Esophagus (tissue), 2 donors: ENCODE results near the gene SPACA7. TPM values are rescaled to one million over a fixed set of nuclear protein-coding genes. Genes with fewer than 3 reads are reported as not detected.

Source experiments
- H3K27ac ChIP-seq, 2 donors: one replicate each; pipeline ENCODE4 v1.5.1; 2013; ENCODE audit warnings: low read depth in 2 of 2, mild to moderate bottlenecking in 2 of 2, inconsistent platforms in 1 of 2, low read length in 1 of 2, moderate library complexity in 1 of 2
- H3K27me3 ChIP-seq, 2 donors: one replicate each; pipeline ENCODE4 v1.6.1; 2013; ENCODE audit warnings: low read length in 2 of 2, control low read depth in 1 of 2, mild to moderate bottlenecking in 1 of 2; ENCODE audit not compliant: insufficient read depth in 2 of 2, control insufficient read depth in 1 of 2
- H3K36me3 ChIP-seq, 2 donors: one replicate each; pipeline ENCODE4 v1.6.1; 2013; ENCODE audit warnings: low read length in 1 of 2; ENCODE audit not compliant: control insufficient read depth in 2 of 2, insufficient read depth in 2 of 2
- H3K4me1 ChIP-seq, 2 donors: one replicate each; pipeline ENCODE4 v1.6.1; 2013; ENCODE audit warnings: low read length in 1 of 2; ENCODE audit not compliant: control insufficient read depth in 2 of 2, insufficient read depth in 2 of 2
- H3K4me3 ChIP-seq, 2 donors: one replicate each; pipeline ENCODE4 v1.5.1; 2013; ENCODE audit warnings: low read length in 2 of 2, mild to moderate bottlenecking in 2 of 2, low read depth in 1 of 2, moderate library complexity in 1 of 2
- H3K9me3 ChIP-seq, 2 donors: one replicate each; pipeline ENCODE4 v1.6.1; 2013; ENCODE audit warnings: mild to moderate bottlenecking in 2 of 2, low read depth in 1 of 2, low read length in 1 of 2, moderate library complexity in 1 of 2; ENCODE audit not compliant: control insufficient read depth in 2 of 2, insufficient read depth in 1 of 2
- WGBS, 2 donors: extraction: QIAGEN DNeasy Blood & Tissue Kit; methylation state at CpG; one replicate each; pipeline ENCODE4 v1.1.7; 2013; 5-methylcytosine and 5-hydroxymethylcytosine counted together
- polyA plus RNA-seq, 2 donors: library from polyadenylated mRNA; stranded (reverse); fragments of 200-250 nt; gene quantifications; one replicate each; pipeline ENCODE4 v1.2.3, GENCODE V29; 2013
- donor health status: healthy with polysubstance abuse.
- donor health status: Bipolar disorder and iron deficiency.

Gene SPACA7
- polyA plus RNA-seq, 2 donors = not detected

GRCh38 chr13:112467236-112467635 is 91.1 kb downstream of the SPACA7 start:
- 88 to 90% methylated on average over 19 of the region's 19 CpGs for WGBS, 2 donors
- peaks cover 6 to 7% of the 10 kb centered on the region in 2 donors for H3K9me3 ChIP-seq

DNA sequence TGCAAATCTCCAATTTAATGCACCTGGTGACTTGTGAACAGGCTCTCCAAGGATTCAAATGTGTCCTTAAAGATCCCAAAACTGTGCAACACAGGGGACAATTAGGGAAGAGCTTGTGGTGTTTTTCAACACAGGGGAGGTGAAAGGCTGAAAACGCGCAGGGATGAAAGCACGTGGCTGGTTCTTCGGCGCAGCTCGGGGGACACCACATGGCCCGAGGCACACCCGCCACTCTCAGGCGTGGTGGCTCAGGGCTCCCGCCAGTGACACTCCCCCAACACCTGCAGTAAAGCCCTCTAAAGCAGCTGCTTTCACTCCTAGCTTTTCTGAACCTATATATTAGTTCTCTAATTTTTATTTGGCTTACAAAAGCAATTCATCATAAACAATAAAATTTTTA is 91.9 kb downstream of the SPACA7 start:
- Histone ChIP-seq H3K36me3 (no peaks in the 10 kb centered on the region), H3K4me3 (no peak overlapping the region), H3K4me1 (peaks cover 0 to 6% of the 10 kb centered on the region in 2 donors), H3K27me3 (no peaks in the 10 kb centered on the region), H3K9me3 (peaks cover 6 to 7% of the 10 kb centered on the region in 2 donors), H3K27ac (no peak overlapping the region)
- WGBS, 2 donors = 85 to 90% methylated on average over 10 of the region's 10 CpGs

More at GRCh38 chr13:112467236-112467635, 91.1 kb downstream of the SPACA7 start:
- Histone ChIP-seq H3K36me3 (no peaks in the 10 kb centered on the region), H3K4me3 (no peak overlapping the region), H3K27me3 (no peaks in the 10 kb centered on the region), H3K4me1 (peaks cover 0 to 6% of the 10 kb centered on the region in 2 donors), H3K27ac (no peak overlapping the region)

GRCh38 chr13:112469071-112469745 is 93.1 kb downstream of the SPACA7 start:
- no peak overlapping the region for H3K4me3 ChIP-seq
- WGBS, 2 donors = 75 to 77% methylated on average over 14 of the region's 14 CpGs
- H3K27ac ChIP-seq = no peak overlapping the region
- H3K4me1 ChIP-seq = peaks cover 0 to 6% of the 10 kb centered on the region in 2 donors
- H3K27me3 ChIP-seq = no peaks in the 10 kb centered on the region
- peaks cover 6 to 7% of the 10 kb centered on the region in 2 donors for H3K9me3 ChIP-seq
- H3K36me3 ChIP-seq = no peaks in the 10 kb centered on the region

- Histone ChIP-seq H3K4me1 (peaks cover 0 to 6% of the 10 kb centered on the region in 2 donors), H3K4me3 (no peak overlapping the region), H3K27me3 (no peaks in the 10 kb centered on the region), H3K27ac (no peak overlapping the region), H3K9me3 (peaks cover 0 to 7% of the 10 kb centered on the region in 2 donors), H3K36me3 (no peaks in the 10 kb centered on the region)
- WGBS, 2 donors = 93% methylated on average over 5 of the region's 5 CpGs
Measured at GRCh38 chr13:112473818-112474217, 97.7 kb downstream of the SPACA7 start.

GRCh38 chr13:112474869-112475268 is 98.7 kb downstream of the SPACA7 start:
- H3K27ac ChIP-seq = no peak overlapping the region
- peaks cover 0 to 3% of the 10 kb centered on the region in 2 donors for H3K9me3 ChIP-seq
- no peaks in the 10 kb centered on the region for H3K36me3 ChIP-seq
- WGBS, 2 donors = 85 to 89% methylated on average over 8 of the region's 8 CpGs
- H3K4me1 ChIP-seq = peaks cover 0 to under 1% of the 10 kb centered on the region in 2 donors
- H3K27me3 ChIP-seq = no peaks in the 10 kb centered on the region
- H3K4me3 ChIP-seq = no peak overlapping the region

GRCh38 chr13:112475889-112476288 is 99.7 kb downstream of the SPACA7 start:
- Histone ChIP-seq H3K9me3 (peaks cover 0 to 3% of the 10 kb centered on the region in 2 donors), H3K27me3 (no peaks in the 10 kb centered on the region)

GRCh38 chr13:112477070-112477619 is 101.0 kb downstream of the SPACA7 start:
- H3K4me3 ChIP-seq = no peak overlapping the region
- no peaks in the 10 kb centered on the region for H3K36me3 ChIP-seq
- 87% methylated on average over 9 of the region's 9 CpGs for WGBS, 2 donors
- no peaks in the 10 kb centered on the region for H3K4me1 ChIP-seq
- no peak overlapping the region for H3K27ac ChIP-seq
- H3K9me3 ChIP-seq = no peaks in the 10 kb centered on the region
- no peaks in the 10 kb centered on the region for H3K27me3 ChIP-seq

More at GRCh38 chr13:112475889-112476288, 99.7 kb downstream of the SPACA7 start:
- Histone ChIP-seq H3K27ac (no peak overlapping the region), H3K4me1 (no peaks in the 10 kb centered on the region), H3K36me3 (no peaks in the 10 kb centered on the region), H3K4me3 (no peak overlapping the region)
- 92 to 100% methylated on average over 1 of the region's 1 CpG for WGBS, 2 donors

DNA sequence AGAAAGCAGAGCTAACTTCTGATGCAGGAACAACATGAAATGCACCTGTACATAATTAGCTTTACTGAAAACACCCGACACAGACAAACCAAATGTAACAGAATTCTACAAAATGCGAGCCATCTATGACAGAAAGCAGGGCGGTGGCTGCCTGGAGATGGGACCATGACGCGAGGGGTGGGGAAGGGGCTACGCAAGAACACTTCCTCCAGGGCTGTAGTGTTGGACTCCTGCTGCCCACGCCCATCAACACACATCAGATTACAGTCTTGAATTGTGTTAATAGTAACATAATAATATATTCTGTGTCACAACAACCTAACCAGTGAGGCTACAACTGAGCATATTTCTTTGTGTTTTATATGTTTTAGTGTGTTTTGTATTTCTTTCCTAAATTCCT is 103.2 kb downstream of the SPACA7 start:
- H3K4me3 ChIP-seq = no peak overlapping the region
- no peaks in the 10 kb centered on the region for H3K27me3 ChIP-seq
- H3K9me3 ChIP-seq = no peaks in the 10 kb centered on the region
- H3K36me3 ChIP-seq = no peaks in the 10 kb centered on the region
- no peaks in the 10 kb centered on the region for H3K4me1 ChIP-seq
- WGBS, 2 donors = 89 to 91% methylated on average over 7 of the region's 7 CpGs
- no peak overlapping the region for H3K27ac ChIP-seq

GRCh38 chr13:112481458-112481857 is 105.3 kb downstream of the SPACA7 start:
- Histone ChIP-seq H3K4me3 (no peak overlapping the region), H3K27ac (no peak overlapping the region), H3K27me3 (no peaks in the 10 kb centered on the region), H3K36me3 (peaks cover 0 to 3% of the 10 kb centered on the region in 2 donors), H3K4me1 (no peaks in the 10 kb centered on the region), H3K9me3 (no peaks in the 10 kb centered on the region)

DNA sequence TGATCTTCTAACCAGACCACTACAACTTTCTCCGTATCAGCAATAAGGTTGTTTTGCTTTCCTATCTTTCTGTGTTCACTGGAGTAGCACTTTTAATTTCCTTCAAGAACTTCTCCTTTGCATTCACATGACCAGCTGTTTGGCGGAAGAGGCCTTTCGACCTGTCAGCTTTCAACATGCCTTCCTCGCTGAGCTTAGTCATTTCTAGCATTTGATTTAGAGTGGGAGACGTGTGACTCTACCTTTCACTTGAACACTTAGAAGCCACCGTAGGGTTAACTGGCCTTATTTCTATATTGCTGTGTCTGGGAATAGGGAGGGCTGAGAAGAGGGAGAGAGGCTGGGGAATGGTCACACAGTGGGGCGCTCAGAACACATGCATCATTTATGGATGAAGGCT is 107.1 kb downstream of the SPACA7 start:
- Histone ChIP-seq H3K4me1 (no peaks in the 10 kb centered on the region), H3K27ac (no peak overlapping the region), H3K36me3 (peaks cover 0 to 7% of the 10 kb centered on the region in 2 donors), H3K27me3 (no peaks in the 10 kb centered on the region), H3K9me3 (peaks cover 0 to 3% of the 10 kb centered on the region in 2 donors), H3K4me3 (no peak overlapping the region)
- WGBS, 2 donors = 91 to 93% methylated on average over 7 of the region's 7 CpGs
